IPS-20b (cell line): ENCODE data around the gene AGAP5.
A peak's percentile ranks its signal among the peaks of the same experiment; 100 is the strongest.

ENCODE experiments used
- H3K27ac ChIP-seq: one replicate; pipeline ENCODE4 v1.5.1; 2013; ENCODE audit warnings: low read length
- H3K27me3 ChIP-seq: 2 replicates; pipeline ENCODE4 v1.6.1; 2013; ENCODE audit warnings: mild to moderate bottlenecking, low read length, inconsistent platforms; ENCODE audit not compliant: insufficient read depth
- H3K36me3 ChIP-seq: 2 replicates; pipeline ENCODE4 v1.6.1; 2013; ENCODE audit warnings: low read depth, mild to moderate bottlenecking, inconsistent platforms, low read length, moderate library complexity; ENCODE audit not compliant: insufficient read depth
- H3K4me1 ChIP-seq: 2 replicates; pipeline ENCODE4 v1.6.1; 2013; ENCODE audit warnings: mild to moderate bottlenecking, control low read depth, inconsistent platforms, low read length, moderate library complexity; ENCODE audit not compliant: insufficient read depth
- H3K4me3 ChIP-seq: 2 replicates; pipeline ENCODE4 v1.5.1; 2013; ENCODE audit warnings: mild to moderate bottlenecking, low read length, inconsistent platforms
- H3K9ac ChIP-seq: 2 replicates; pipeline ENCODE4 v1.6.1; 2013; ENCODE audit warnings: low read depth, mild to moderate bottlenecking, inconsistent platforms, low read length, moderate library complexity
- H3K9me3 ChIP-seq: 2 replicates; pipeline ENCODE4 v1.6.1; 2013; ENCODE audit warnings: mild to moderate bottlenecking, low read depth, low read length, inconsistent platforms; ENCODE audit not compliant: insufficient read depth

AGAP5 gene

GRCh38 chr10:73635781-73636180, 62.1 kb downstream of the AGAP5 start:
- no peaks in the 10 kb centered on the region for H3K36me3 ChIP-seq
- no peaks in the 10 kb centered on the region for H3K27me3 ChIP-seq
- H3K4me1 ChIP-seq, result no peaks in the 10 kb centered on the region; the same call in 1 of the 2 replicates
- no peaks in the 10 kb centered on the region for H3K9me3 ChIP-seq
- H3K4me3 ChIP-seq, result no peak overlapping the region
- no peak overlapping the region for H3K9ac ChIP-seq
- H3K27ac ChIP-seq, result no peak overlapping the region

GRCh38 chr10:73634421-73634820, 63.5 kb downstream of the AGAP5 start:
- H3K9me3 ChIP-seq, result no peaks in the 10 kb centered on the region
- no peaks in the 10 kb centered on the region for H3K27me3 ChIP-seq
- H3K4me3 ChIP-seq, result no peak overlapping the region
- peak overlapping the region; percentile 27; the same call in 1 of the 2 replicates for H3K9ac ChIP-seq
- H3K36me3 ChIP-seq, result no peaks in the 10 kb centered on the region
- no peaks in the 10 kb centered on the region; the same call in 1 of the 2 replicates for H3K4me1 ChIP-seq
- no peak overlapping the region for H3K27ac ChIP-seq

- no peaks in the 10 kb centered on the region for H3K9me3 ChIP-seq
- peaks cover 3% of the 10 kb centered on the region for H3K4me1 ChIP-seq
- no peak overlapping the region for H3K9ac ChIP-seq
- no peak overlapping the region for H3K27ac ChIP-seq
- no peak overlapping the region for H3K4me3 ChIP-seq
- no peaks in the 10 kb centered on the region for H3K27me3 ChIP-seq
- H3K36me3 ChIP-seq, result no peaks in the 10 kb centered on the region
Observed at GRCh38 chr10:73629165-73629564, 68.7 kb downstream of the AGAP5 start.

DNA sequence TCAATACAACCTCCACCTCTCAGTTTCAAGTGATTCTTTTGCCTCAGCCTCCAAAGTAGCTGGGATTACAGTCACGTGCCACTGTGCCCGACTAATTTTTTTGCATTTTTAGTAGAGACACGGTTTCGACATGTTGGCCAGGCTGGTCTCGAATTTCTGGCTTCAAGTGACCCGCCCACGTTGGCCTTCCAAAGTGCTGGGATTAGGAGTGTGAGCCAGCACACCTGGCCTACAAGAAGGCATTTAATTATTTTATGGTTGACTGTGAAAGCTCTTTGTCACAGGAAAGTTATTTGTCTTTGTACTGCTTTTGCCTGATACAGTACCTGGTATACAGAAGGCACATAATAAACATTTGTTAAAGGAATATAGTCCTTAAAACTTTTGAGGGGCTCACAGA, 69.5 kb downstream of the AGAP5 start:
- Histone ChIP-seq H3K27ac (no peak overlapping the region), H3K9ac (no peak overlapping the region), H3K4me1 (peaks cover 3% of the 10 kb centered on the region; the same call in 1 of the 2 replicates), H3K4me3 (no peak overlapping the region), H3K9me3 (no peaks in the 10 kb centered on the region), H3K27me3 (no peaks in the 10 kb centered on the region), H3K36me3 (no peaks in the 10 kb centered on the region)

DNA sequence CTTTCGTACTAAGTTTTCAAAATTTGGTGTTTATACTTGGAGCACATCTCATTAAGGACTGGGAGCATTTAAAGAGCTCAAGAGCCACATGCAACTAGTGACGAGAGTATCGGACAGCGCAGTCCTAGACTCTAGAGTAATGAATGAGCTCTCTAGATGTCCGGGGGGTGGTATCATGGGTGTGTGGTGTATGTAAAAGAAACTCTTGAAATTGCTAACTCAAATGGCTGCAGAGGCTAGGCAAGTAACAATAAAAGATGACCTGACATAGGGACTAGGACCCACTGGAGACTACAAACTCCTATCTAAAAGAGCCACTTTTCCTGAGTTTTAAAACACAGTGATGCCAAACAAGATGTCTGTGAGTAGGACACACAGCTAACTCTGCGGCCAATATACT, 70.6 kb downstream of the AGAP5 start:
- Histone ChIP-seq H3K27ac (no peak overlapping the region), H3K9ac (no peak overlapping the region; the same call in 1 of the 2 replicates), H3K27me3 (no peaks in the 10 kb centered on the region), H3K36me3 (no peaks in the 10 kb centered on the region), H3K9me3 (no peaks in the 10 kb centered on the region), H3K4me1 (peaks cover 3% of the 10 kb centered on the region; the same call in 1 of the 2 replicates), H3K4me3 (no peak overlapping the region)

DNA sequence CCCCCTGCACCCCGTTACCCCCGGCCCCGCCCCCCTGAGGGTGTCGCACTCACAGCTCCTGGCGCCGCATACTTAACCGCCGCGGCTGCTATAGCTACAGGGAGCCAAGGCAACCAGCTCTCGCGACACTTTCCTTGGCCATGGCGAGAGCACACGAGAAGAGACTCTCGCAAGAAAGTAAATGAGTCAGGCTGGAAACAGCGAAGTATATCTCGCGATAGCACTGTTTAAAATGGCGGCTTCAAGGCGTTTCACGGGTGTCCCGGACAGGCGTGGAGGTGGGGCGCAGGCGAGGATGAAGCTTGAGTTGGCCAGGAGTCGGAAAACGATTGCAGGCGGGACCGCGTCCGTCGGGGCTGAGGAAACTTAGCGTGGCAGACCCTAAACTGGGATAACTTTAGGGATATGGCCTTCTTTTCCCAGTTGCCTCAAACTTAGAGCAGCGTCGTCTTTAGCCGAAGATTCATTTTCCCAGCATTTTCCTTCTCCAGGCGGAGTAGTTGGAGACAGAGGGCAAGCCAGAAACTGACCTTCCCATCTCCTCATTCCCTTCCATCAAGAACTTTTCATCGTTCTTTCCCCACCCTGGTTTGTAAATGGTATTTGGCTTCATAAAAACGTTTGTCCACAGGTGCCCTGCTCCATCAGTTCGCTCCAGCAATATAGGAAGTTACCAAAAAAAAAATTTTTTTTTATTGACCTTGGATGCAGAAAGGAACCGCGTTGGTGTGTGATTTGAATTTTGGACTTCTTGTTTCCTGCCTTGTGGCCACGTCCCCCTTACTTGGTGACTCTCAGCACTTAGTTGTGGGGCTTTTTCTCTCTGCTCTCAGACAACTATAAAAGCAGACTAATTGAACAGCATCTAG, 71.8 kb downstream of the AGAP5 start:
- Histone ChIP-seq H3K9ac (peak overlapping the region; percentile 99), H3K36me3 (no peaks in the 10 kb centered on the region), H3K9me3 (no peaks in the 10 kb centered on the region), H3K27me3 (no peaks in the 10 kb centered on the region), H3K4me1 (peaks cover 3% of the 10 kb centered on the region; the same call in 1 of the 2 replicates), H3K27ac (peak overlapping the region; percentile 98), H3K4me3 (peak overlapping the region; percentile 90)

GRCh38 chr10:73625004-73625883, 72.7 kb downstream of the AGAP5 start:
- Histone ChIP-seq H3K4me3 (peak overlapping the region; percentile 90), H3K27me3 (no peaks in the 10 kb centered on the region), H3K9ac (peak overlapping the region; percentile 99), H3K9me3 (no peaks in the 10 kb centered on the region), H3K36me3 (no peaks in the 10 kb centered on the region), H3K27ac (peak overlapping the region; percentile 80), H3K4me1 (peaks cover 3% of the 10 kb centered on the region; the same call in 1 of the 2 replicates)
